Central memory CD8-positive, alpha-beta T cell (primary cell): ENCODE data around the gene PPARG.
"Not testable (repeated sequence)": the region's sequence is repeated elsewhere in the genome, so short reads cannot be mapped to it uniquely, and the experiment has no call there.

Experiments
- ATAC-seq: fragments of 150-1000 bp; cut with Tn5 transposase; replicated peaks from 2 replicates; pipeline ENCODE4 v1.10.0; 2022; ENCODE audit warnings: mild to moderate bottlenecking, moderate FRiP score, moderate number of reproducible peaks; ENCODE audit not compliant: poor library complexity, severe bottlenecking; ENCODE audit errors: extremely low read depth
- DNase-seq, 2 donors: peaks; one replicate each; pipeline ENCODE4 v3.0.0; 2021; ENCODE audit warnings: low spot score in 2 of 2
- H3K27ac Mint-ChIP-seq: one replicate; pipeline ENCODE4 v1.8.0; 2022; ENCODE audit warnings: low read depth, mild to moderate bottlenecking, moderate library complexity, mixed read lengths
- H3K27me3 Mint-ChIP-seq: one replicate; pipeline ENCODE4 v1.8.0; 2022; ENCODE audit warnings: mixed read lengths
- H3K36me3 Mint-ChIP-seq: one replicate; pipeline ENCODE4 v1.8.0; 2022; ENCODE audit warnings: mild to moderate bottlenecking, moderate library complexity, mixed read lengths; ENCODE audit not compliant: insufficient read depth
- H3K4me1 Mint-ChIP-seq: one replicate; pipeline ENCODE4 v1.8.0; 2022; ENCODE audit warnings: mixed read lengths
- H3K4me3 Mint-ChIP-seq: one replicate; pipeline ENCODE4 v1.8.0; 2022; ENCODE audit warnings: mild to moderate bottlenecking, moderate library complexity, mixed read lengths
- H3K9me3 Mint-ChIP-seq: one replicate; pipeline ENCODE4 v1.8.0; 2022; ENCODE audit warnings: mixed read lengths

The PPARG gene

DNA sequence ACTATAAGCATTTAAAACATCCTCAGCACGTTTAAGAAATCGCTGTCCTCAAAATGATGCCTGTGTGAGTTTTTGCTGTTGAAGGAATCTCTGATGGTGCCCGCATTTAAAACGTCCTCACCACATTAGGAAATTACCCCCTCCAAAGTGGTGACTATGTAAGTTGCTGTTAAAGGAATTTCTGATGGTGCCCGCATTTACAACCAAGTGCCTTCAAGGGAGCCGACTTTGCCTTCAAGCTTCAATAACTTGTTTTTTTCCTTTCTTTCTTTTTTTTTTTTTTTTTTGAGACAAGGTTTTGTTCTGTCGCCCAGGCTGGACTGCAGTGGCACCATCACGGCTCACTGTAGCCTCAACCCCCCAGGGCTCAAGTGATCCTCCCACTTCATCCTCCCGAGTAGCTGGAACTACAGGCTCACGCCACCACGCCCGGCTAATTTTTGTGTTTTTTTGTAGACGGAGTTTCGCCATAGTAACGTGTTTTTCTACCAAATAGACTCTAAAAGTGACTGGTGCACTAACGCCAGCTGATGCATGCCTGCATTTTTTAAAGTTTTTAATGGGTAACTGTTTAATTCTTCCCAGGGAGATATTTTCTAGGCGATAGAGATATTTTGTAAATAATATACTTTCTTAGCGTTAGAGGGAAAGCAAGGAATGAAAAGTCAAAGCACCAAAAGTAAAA lies 176.4 kb downstream of the PPARG start:
- H3K36me3 Mint-ChIP-seq = no peaks in the 10 kb centered on the region
- ATAC-seq = no peak
- H3K4me3 Mint-ChIP-seq = no peak overlapping the region
- no peaks in the 10 kb centered on the region for H3K27me3 Mint-ChIP-seq
- H3K27ac Mint-ChIP-seq = no peak overlapping the region
- peaks cover 6% of the 10 kb centered on the region for H3K4me1 Mint-ChIP-seq
- no peak for DNase-seq
- H3K9me3 Mint-ChIP-seq = no peaks in the 10 kb centered on the region

DNA sequence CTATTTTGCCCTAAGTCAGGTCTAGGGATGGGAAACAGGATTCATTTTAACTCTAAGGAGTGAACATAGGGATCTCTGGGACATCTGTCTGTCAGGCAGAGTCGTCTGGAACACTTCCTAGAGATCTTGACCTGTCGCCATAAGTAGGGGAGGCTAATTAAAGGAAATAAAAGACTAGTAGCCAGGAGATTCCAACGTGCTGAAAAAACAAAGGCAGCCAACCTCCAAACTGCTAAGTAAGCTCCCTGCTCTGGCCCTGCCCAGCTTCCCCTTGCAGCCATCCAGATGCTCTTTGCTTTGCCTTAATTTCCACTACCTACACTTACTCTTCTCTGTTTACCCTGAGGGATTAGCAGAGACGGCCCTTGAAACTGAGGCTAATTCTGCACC lies 177.0 kb downstream of the PPARG start:
- Mint-ChIP-seq H3K27ac (no peak overlapping the region), H3K4me3 (no peak overlapping the region), H3K36me3 (no peaks in the 10 kb centered on the region), H3K27me3 (peaks cover 4% of the 10 kb centered on the region), H3K4me1 (peaks cover 6% of the 10 kb centered on the region), H3K9me3 (no peaks in the 10 kb centered on the region)
- DNase-seq (no peak), ATAC-seq (no peak)

DNA sequence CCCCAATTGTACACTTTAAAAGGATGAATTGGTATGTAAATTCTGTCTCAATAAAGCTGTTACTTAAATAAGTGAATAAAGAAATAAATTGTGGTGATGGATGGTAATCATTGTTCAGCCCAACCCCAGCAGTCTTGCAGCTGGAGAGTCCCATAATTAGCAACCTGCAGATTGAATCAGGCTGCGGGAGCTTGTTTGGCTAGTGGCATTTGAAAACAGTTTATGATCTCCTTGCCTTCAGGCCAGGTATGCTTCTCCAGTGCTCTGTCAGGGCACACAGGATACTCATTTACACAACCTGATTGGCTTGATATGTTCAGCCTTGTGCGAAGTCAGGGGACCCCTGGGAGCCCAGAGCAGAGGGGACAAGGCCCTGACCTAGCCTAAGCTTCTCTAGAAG lies 178.9 kb downstream of the PPARG start:
- Mint-ChIP-seq H3K36me3 (no peaks in the 10 kb centered on the region), H3K4me3 (no peak overlapping the region), H3K27me3 (peaks cover 14% of the 10 kb centered on the region), H3K9me3 (no peaks in the 10 kb centered on the region), H3K4me1 (no peaks in the 10 kb centered on the region), H3K27ac (no peak overlapping the region)
- ATAC-seq (no peak), DNase-seq (no peak)

DNA sequence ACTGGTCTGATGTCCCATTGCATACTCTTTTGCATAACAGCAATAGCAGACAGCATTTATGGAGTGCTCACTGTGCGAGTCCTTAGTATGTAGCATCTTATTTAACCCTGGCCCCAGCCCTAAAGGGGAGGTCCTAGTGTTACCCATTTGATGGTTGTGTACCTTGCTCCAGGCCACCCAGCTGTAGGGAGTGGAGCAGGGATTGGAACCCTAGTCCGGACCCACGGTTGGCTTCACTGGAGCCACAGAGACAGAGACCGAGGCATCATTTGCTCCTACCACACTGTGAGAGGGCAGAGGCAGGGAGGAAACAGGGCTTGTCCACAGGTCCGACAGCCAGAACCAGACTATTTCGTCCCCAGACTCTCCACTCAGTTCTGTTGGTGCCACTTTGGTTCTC lies 179.4 kb downstream of the PPARG start:
- Mint-ChIP-seq H3K36me3 (no peaks in the 10 kb centered on the region), H3K27ac (no peak overlapping the region), H3K9me3 (no peaks in the 10 kb centered on the region), H3K4me1 (no peaks in the 10 kb centered on the region), H3K4me3 (no peak overlapping the region), H3K27me3 (peaks cover 14% of the 10 kb centered on the region)
- ATAC-seq = no peak
- no peak for DNase-seq

DNA sequence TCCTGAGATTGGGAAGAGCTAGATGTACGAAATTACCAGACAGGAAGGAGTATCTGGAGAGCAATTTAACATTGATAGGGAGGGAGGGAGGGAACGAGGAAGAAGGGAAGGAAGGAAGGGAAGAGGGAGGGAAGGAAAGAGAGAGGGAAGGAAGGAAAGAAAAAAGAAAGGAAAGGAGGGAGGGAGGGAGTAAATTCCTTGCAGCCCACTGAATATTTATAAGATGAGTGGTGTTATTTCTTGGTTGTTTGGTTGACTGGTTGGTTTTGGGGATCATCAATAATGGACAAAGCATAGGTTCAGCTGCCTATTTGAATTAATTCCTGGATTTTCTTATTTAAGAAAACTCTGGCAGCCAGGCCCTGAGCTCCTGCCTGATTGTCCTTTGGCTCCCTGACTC lies 179.9 kb downstream of the PPARG start:
- no peak for DNase-seq
- Mint-ChIP-seq H3K4me3 (no peak overlapping the region), H3K27me3 (peaks cover 14% of the 10 kb centered on the region), H3K36me3 (no peaks in the 10 kb centered on the region), H3K27ac (no peak overlapping the region), H3K4me1 (no peaks in the 10 kb centered on the region), H3K9me3 (no peaks in the 10 kb centered on the region)
- ATAC-seq = no peak

DNA sequence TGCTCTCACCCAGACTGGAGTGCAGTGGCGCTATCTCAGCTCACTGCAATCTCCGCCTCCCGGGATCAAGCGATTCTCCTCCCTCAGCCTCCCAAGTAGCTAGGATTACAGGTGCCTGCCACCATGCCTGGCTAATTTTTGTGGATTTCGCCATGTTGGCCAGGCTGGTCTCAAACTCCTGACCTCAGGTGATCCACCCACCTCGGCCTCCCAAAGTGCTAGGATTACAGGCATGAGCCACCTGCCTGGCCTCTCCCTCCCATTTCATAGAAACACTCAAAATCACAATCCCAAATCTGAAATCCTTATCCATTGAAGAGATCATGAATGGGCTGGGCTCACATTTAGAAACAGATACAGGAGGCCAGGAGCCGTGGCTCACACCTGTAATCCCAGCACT lies 180.4 kb downstream of the PPARG start:
- DNase-seq, H3K4me1 Mint-ChIP-seq, H3K4me3 Mint-ChIP-seq, ATAC-seq, H3K27ac Mint-ChIP-seq, H3K36me3 Mint-ChIP-seq, H3K9me3 Mint-ChIP-seq: not testable (repeated sequence)
- H3K27me3 Mint-ChIP-seq = peaks cover 14% of the 10 kb centered on the region

DNA sequence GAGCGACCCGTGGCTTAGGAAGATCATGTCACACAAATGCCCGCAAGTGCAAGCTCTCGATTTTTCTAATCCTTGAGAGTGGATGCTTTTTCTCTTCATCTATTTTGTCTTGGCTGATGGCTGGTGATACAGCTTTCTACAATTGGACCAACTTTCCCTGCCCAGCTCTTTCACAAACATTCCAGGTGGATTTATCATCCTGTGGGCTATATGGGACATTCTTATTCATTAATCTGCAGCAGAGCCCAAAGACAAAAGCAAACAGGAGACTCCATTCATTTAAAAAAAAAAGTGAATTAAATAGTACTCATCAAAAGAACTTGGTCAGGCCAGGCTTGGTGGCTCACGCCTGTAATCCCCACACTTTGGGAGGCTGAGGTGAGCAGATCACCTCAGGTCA lies 181.2 kb downstream of the PPARG start:
- ATAC-seq = no peak
- peaks cover 14% of the 10 kb centered on the region for H3K27me3 Mint-ChIP-seq
- no peaks in the 10 kb centered on the region for H3K36me3 Mint-ChIP-seq
- no peaks in the 10 kb centered on the region for H3K9me3 Mint-ChIP-seq
- H3K4me1 Mint-ChIP-seq = no peaks in the 10 kb centered on the region
- H3K27ac Mint-ChIP-seq = no peak overlapping the region
- DNase-seq = no peak
- no peak overlapping the region for H3K4me3 Mint-ChIP-seq

DNA sequence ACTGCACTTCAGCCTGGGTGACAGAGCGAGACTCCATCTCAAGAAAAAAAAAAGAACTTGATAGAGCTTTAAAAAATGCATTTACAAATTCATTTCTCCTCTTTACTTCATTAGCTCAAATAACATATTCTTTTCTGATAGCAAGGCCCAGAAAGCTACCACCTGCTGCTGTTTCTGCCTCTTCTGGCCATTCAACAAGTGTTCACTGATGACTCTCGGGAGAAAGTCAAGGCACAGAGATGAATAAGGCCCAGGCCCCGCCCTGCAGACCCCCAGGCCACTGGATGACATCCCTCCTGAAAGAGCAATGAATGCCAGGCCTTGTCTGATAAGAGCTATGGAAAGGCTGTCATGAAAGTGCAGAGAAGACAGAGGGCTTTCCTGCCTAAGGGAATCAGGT lies 181.8 kb downstream of the PPARG start:
- Mint-ChIP-seq H3K4me1 (no peaks in the 10 kb centered on the region), H3K9me3 (no peaks in the 10 kb centered on the region), H3K36me3 (no peaks in the 10 kb centered on the region), H3K27me3 (peaks cover 14% of the 10 kb centered on the region), H3K27ac (no peak overlapping the region), H3K4me3 (no peak overlapping the region)
- no peak for DNase-seq
- no peak for ATAC-seq

DNA sequence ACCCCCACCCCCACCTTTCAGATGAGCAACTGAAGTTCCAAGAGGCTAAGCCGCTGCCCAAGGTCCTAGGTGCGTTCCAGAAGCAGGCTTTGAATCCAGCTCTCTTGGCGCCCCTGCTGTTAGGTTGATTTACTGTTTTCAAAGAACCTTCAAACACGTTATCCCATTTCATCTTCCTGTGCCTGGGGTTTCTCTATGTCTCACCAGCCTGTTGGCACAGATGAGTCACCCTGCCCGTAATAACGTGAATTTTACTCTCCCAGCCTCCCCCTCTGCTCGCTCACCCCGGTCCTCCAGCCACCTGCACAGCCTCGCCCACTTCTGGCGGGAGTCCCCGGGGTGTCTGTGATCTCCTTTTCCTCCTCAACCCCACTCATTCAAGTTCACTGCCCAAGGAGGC lies 182.4 kb downstream of the PPARG start:
- peak overlapping the region; percentile 8 for H3K4me3 Mint-ChIP-seq
- no peaks in the 10 kb centered on the region for H3K9me3 Mint-ChIP-seq
- DNase-seq (no peak), ATAC-seq (peak; percentile 40)
- peaks cover 14% of the 10 kb centered on the region for H3K27me3 Mint-ChIP-seq
- H3K27ac Mint-ChIP-seq = no peak overlapping the region
- H3K36me3 Mint-ChIP-seq = no peaks in the 10 kb centered on the region
- H3K4me1 Mint-ChIP-seq = no peaks in the 10 kb centered on the region

DNA sequence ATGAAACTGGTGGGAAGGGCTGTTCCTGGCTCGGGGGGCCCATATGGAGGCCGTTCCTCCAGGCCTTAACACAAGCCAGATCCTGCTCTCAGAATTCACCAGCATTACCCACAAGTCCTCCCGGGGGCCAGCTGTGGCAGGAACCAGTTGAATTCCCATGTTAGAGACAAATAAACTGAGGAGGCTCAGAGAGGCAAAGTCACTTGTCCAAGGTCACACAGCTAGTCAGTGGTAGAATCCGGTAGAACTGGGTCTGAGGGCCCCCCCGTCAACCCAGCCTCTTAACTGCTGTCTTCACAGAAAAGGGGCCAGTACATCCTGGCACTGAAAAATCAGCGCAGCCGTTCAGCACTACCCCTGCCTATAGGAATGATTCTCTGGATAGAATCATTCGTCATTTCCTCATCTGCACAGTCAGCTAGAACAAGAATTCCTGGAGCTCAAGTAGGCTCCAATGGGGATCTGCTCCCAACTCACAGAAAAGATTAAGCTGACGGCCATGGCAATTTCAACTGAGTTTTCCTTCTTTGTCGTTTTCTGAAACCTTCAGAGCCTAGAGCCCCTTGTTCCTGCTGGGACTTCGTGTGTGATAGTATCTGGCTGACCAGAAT lies 183.2 kb downstream of the PPARG start:
- H3K27ac Mint-ChIP-seq = no peak overlapping the region
- DNase-seq (no peak), ATAC-seq (no peak)
- H3K4me1 Mint-ChIP-seq = no peaks in the 10 kb centered on the region
- H3K36me3 Mint-ChIP-seq = no peaks in the 10 kb centered on the region
- no peaks in the 10 kb centered on the region for H3K9me3 Mint-ChIP-seq
- H3K4me3 Mint-ChIP-seq = no peak overlapping the region
- H3K27me3 Mint-ChIP-seq = peaks cover 14% of the 10 kb centered on the region

DNA sequence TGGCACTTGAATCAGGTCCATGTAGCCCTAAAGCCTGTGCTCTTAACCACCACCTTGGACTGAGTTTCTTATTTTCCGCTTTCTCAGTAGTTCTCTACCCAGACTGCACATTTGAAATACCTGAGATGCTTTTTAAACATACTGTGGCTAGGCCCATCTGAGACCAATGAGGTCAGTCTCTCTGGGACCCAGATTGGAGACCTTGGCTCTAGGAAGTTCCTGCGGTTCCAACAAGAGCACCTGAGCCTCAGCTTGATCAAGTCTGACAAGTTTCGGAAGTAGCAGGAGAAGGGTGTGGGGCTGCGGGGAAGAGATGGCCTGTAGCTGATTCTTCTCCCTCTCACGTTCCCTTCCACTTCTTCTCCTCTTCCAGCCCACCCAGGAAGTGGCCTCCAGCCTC lies 183.9 kb downstream of the PPARG start:
- H3K4me3 Mint-ChIP-seq = no peak overlapping the region
- peaks cover 14% of the 10 kb centered on the region for H3K27me3 Mint-ChIP-seq
- ATAC-seq (no peak), DNase-seq (no peak)
- H3K4me1 Mint-ChIP-seq = no peaks in the 10 kb centered on the region
- no peaks in the 10 kb centered on the region for H3K9me3 Mint-ChIP-seq
- H3K36me3 Mint-ChIP-seq = no peaks in the 10 kb centered on the region
- H3K27ac Mint-ChIP-seq = no peak overlapping the region

DNA sequence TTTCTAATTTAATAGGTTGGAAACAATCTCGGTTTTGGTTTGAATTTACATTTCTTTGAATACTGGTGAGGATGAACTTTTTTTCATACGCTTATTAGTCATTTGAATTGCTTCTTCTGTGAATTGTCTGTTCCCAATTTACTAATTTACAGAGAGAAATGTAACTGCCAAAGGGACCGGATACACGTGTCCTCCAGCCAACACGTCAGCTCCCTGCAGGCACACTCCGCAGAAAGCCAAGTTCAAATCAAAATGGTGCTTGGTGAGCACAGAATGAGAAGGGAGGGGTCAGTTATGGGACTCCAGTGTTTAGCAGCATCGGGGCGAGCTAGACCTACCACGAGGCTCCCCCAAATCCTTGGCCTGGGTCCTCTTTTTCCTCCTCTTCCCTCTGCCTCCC lies 184.6 kb downstream of the PPARG start:
- Mint-ChIP-seq H3K9me3 (no peaks in the 10 kb centered on the region), H3K27me3 (peaks cover 14% of the 10 kb centered on the region), H3K36me3 (no peaks in the 10 kb centered on the region), H3K27ac (no peak overlapping the region), H3K4me1 (no peaks in the 10 kb centered on the region), H3K4me3 (no peak overlapping the region)
- DNase-seq (no peak), ATAC-seq (no peak)

DNA sequence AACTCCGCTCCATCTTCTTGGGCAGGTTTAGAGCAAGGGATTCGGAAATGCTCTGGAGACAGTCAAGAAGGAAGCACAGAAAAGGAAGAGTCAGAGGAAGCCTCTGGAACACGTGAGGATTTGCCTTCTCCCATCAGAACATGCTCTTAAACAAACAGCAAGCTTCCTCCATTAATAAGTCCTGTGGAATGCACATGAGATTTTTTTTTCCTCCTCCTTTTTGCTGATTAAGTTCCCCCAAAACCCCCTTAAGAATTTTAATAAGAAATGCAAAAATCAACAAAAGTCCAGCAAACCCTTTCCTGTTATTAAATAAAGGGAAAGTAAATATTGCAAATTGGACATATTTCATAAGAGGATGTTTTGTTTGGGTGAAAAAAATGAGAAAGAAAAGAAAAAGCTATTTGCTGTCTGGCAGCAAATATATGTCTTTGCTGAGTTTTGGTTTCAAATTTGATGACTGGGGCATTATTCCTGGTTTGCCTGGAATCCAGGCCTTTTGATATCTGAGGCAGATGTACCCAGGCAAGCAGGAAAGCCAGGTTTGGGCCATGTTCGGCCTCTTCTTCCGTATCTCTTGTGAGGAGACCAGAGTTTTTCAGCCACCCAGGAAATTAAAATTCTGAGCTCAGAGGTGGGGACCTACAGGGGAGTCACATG lies 187.5 kb downstream of the PPARG start:
- Mint-ChIP-seq H3K4me3 (no peak overlapping the region), H3K27me3 (peaks cover 4% of the 10 kb centered on the region), H3K4me1 (no peaks in the 10 kb centered on the region), H3K36me3 (no peaks in the 10 kb centered on the region), H3K27ac (no peak overlapping the region), H3K9me3 (no peaks in the 10 kb centered on the region)
- no peak for ATAC-seq
- DNase-seq = no peak
